Measurements from ENCODE around the gene ELOVL3. TPM values are rescaled to one million over a fixed set of nuclear protein-coding genes. Genes with fewer than 3 reads are reported as not detected.

ELOVL3 gene
- total and polyA plus RNA-seq, 2 of the 4 experiments (the other 2 are of a cell fraction), result 0.09 to 0.36 TPM

- intact Hi-C loops (cut with micrococcal nuclease) (loop anchor here (2.0 kb wide), 1 partner anchor 22 kb away; no protein-coding TSS in a partner anchor), dilution Hi-C loops (cut with HindIII; ENCODE audit: low sequenced_read_pairs, unreplicated experiment) (no loop called here), in situ Hi-C loops (cut with MboI; ENCODE audit: low sequenced_read_pairs) (no loop called here)
- ATAC-seq (ENCODE audit: low read depth) (no peak), DNase-seq (no peak)
- Histone ChIP-seq H2AFZ (replicated peaks; ENCODE audit: low read length, poor library complexity) (no peak overlapping the region), H3K9ac (ENCODE audit: low read depth, low read length) (no peak overlapping the region), H3K36me3 (ENCODE audit: control insufficient read depth, insufficient read depth, low read length) (peaks cover 4% of the 10 kb centered on the region; the same call in 1 of the 2 replicates), H3K27ac (ENCODE audit: insufficient read depth, low read length) (peak overlapping the region; percentile 13; the same call in 1 of the 2 replicates), H3K4me2 (ENCODE audit: low read depth, low read length) (peak overlapping the region; percentile 22; the same call in 1 of the 2 replicates), H4K20me1 (ENCODE audit: insufficient read depth, low read length) (peaks cover 77% of the 10 kb centered on the region), H2AK5ac (ENCODE audit: low read depth, low read length) (peak overlapping the region; percentile 30; the same call in 1 of the 2 replicates), H2BK15ac (ENCODE audit: low read depth, low read length) (no peak overlapping the region), H2BK5ac (ENCODE audit: low read depth, low read length, poor library complexity, severe bottlenecking) (peak overlapping the region; percentile 20), H4K8ac (ENCODE audit: low read depth in 2 of 2, low read length in 2 of 2) (no peak overlapping the region), H3K4me1 (ENCODE audit: control insufficient read depth, insufficient read depth, low read length) (peaks cover 18% of the 10 kb centered on the region), H2BK120ac (ENCODE audit: low read depth, low read length) (no peak overlapping the region), H4K5ac (ENCODE audit: low read depth, low read length) (no peak overlapping the region), H3K14ac (replicated peaks; ENCODE audit: low read depth, low read length) (0 out of 2 replicates have a peak overlapping the region, but pooled peaks have one; percentile 46), H3K79me1 (ENCODE audit: low read depth in 1 of 2, low read length in 2 of 2) (peaks cover 28 to 76% of the 10 kb centered on the region in 2 experiments), H3K9me3 (ENCODE audit: control insufficient read depth, insufficient read depth, low read length) (no peaks in the 10 kb centered on the region), H3K18ac (ENCODE audit: low read depth, low read length) (no peak overlapping the region; the same call in 1 of the 2 replicates), H2BK20ac (ENCODE audit: low read depth, low read length) (no peak overlapping the region), H3K4me3 (ENCODE audit: insufficient read depth, low read depth, low read length) (no peak overlapping the region), H3K9me1 (ENCODE audit: insufficient read depth, low read length) (peaks cover 35% of the 10 kb centered on the region), H3K4ac (ENCODE audit: low read depth, low read length) (no peak overlapping the region), H2AK9ac (replicated peaks; ENCODE audit: low read depth, low read length, poor library complexity) (no peak overlapping the region), H4K91ac (ENCODE audit: insufficient read depth, low read depth, low read length) (no peak overlapping the region), H3K56ac (ENCODE audit: extremely low read depth, insufficient read depth, low read length) (no peak overlapping the region), H3K27me3 (ENCODE audit: control insufficient read depth, insufficient read depth, low read length) (no peaks in the 10 kb centered on the region), H3K23ac (ENCODE audit: low read depth, low read length) (peak overlapping the region; percentile 21; the same call in 1 of the 2 replicates)
- WGBS, 2 experiments (ENCODE audit: extremely low coverage in 2 of 2, insufficient read length in 1 of 2), result no CpG with 5 or more reads among the region's 3 CpGs
- ChIA-PET POLR2A (ENCODE audit: unreplicated experiment) (no interaction called here), CTCF (no interaction called here)
- no TSS peak for BruUV-seq (replicated peaks)
- TF ChIP-seq CTCF (conservative IDR thresholded peaks at IDR 0.05; ENCODE audit: low read depth, low read length) (no peak), CEBPB (IDR thresholded peaks at IDR 0.05; ENCODE audit: low read depth, low read length) (peak; percentile 38)
Observed at GRCh38 chr10:102269017-102269416, 42.9 kb downstream of the ELOVL3 start.

Measured in IMR-90 (cell line).